RCC 7860 (cell line): ENCODE results near the gene DSCAM.
A peak's percentile ranks its signal among the peaks of the same experiment; 100 is the strongest.
"Not testable (repeated sequence)": the region's sequence is repeated elsewhere in the genome, so short reads cannot be mapped to it uniquely, and the experiment has no call there.

ENCODE experiments used
- DNase-seq: peaks from one replicate; pipeline ENCODE4 v3.0.0-alpha.2; 2015; ENCODE audit warnings: low spot score
- FAIRE-seq: peaks from 2 replicates; lab custom pipeline; 2012; peaks lifted over from hg19 to GRCh38; lab: Jason Lieb, UNC

The DSCAM gene

DNA sequence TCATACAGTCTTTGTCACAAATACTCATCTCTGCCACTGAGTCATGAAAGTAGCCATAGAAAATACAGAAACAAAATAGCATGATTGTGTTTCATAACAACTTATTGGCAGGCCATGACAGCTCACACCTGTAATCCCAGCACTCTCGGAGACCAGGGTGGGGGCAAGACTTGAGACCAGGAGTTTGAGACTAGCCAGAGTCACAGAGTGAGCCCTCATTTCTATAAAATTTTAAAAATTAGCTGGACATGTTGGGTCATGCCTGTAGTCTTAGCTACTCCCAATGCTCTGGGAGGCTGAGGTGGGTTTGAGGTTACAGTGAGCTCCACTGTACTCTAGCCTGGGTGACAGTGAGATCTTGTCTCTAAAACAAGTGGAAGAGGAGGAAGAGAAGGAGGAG lies 568.6 kb downstream of the DSCAM start:
- no peak for DNase-seq
- no peak for FAIRE-seq

DNA sequence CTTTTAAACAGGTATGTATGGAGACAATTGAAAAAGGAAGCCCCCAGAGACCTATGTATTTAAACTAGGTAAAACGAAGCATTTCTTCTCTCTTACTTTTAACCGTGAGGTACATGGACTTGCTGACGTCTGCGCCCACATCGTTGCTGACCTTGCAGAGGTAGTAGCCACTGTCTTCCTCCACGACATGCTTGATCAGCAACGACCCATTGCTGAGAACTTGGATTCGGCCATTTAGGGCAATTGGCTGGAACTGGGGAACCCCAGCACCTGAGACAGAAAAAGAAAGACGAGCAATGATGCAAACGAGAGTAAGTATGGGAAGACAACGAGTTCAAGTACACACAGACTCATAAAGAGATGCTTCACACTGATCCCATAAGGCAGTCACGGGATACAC lies 571.0 kb downstream of the DSCAM start:
- FAIRE-seq = no peak

DNA sequence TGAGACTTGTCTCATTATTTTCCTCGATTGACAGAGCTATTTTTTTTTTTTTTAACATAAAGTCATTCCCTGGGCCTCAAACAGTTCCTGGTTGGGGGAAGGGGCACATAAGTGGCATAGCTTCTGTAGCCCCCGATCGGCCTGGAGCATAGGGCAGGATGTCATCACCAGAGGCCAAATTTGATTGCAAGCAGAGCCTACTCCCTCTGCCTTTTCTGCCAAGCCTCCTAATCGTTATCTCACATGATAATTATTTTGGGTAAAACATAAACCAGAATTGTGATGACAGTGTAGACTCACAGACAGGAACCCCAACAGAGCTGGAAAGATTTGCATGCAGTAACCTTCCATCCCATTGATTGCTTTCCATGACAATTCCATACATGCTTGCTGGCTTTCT lies 574.9 kb downstream of the DSCAM start:
- FAIRE-seq (no peak), DNase-seq (no peak)

More for the DNA sequence above, 571.0 kb downstream of the DSCAM start:
- no peak for DNase-seq

DNA sequence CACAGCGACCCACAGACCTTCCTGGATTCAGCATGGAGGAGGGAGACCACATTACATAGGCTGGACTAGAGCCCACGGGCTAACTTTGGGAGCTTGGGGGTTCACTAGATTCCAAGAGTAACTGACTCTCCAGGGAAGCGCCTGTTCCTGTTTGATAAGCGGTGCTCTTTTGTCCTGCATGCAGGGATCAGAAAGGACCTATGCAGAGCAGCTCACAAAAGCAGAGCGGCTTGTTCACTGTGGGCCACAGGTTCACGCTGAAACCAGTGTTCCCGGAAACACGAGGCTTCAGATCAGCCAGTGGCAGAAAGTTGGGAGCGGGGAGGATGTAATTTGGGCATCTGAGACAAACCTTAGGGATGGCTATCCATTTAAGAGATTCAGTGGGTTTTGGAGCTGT lies 575.8 kb downstream of the DSCAM start:
- no peak for FAIRE-seq
- DNase-seq = no peak

- FAIRE-seq (no peak), DNase-seq (no peak)
Observed at GRCh38 chr21:40270047-40270446, 576.9 kb downstream of the DSCAM start.

DNA sequence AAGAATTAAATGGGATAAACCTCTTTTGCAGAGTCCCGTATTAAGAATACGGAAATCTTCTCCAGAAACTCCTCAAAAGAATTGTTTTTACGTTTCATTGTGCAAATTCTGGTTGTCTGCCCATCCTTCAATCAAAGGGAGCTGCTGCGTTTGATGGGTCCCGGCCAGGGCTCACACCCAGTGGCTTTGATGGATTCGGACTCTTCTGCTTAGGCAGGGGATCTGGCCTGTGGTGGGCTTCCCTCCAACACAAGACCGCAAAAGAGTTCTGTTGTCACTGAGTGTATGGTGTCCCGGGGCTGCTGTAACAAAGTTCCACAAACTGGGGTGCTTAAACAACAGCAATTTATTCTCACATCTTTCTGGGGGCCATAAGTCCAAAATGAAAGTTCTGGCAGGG lies 577.7 kb downstream of the DSCAM start:
- DNase-seq = no peak
- no peak for FAIRE-seq

GRCh38 chr21:40258456-40258855 lies 588.5 kb downstream of the DSCAM start:
- FAIRE-seq, DNase-seq: not testable (repeated sequence)

- no peak for DNase-seq
- no peak for FAIRE-seq
Observed at GRCh38 chr21:40257342-40257741, 589.6 kb downstream of the DSCAM start.

DNA sequence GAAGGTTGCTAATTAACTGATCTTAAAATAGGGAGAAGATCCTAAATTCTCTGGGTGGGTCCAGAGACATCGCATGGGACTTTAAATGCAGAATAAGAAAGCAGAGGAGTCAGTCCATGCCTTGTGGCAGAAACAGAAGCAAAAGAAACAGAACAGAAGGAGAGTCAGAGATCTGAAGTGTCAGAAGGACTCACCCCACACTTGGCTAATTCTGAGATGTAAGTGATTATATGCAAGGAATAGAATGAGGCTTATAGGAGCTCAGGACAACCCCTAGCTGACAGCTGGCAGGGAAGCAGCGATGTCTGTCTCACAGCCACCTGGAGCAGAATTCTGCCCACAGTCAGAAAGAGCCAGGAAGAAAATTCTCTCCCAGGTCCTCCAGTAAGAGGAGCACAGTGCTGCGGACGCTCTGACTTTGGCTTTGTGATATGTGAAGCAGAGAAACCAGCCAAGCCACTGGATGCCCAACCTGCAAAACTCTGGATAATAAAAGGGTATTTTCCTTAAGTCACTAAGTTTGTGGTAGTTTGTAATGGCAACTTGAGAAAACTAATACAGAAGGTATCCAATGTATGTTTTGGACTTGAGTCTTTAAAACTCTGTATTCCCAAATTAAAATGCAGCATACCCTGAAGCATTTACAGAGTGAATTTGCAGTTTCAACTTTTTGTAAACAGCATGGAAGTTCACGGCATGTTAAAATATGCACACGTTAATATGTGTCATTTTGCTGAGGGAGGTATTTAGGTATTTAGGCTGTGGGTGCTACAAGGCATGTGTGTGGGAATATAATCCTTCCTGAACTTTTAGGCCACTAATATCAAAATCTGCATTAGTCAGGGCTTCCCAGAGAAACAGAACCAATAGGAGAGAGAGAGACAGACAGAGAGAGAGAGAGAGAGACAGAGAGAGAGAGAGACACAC lies 591.2 kb downstream of the DSCAM start:
- DNase-seq (no peak), FAIRE-seq (no peak)

DNA sequence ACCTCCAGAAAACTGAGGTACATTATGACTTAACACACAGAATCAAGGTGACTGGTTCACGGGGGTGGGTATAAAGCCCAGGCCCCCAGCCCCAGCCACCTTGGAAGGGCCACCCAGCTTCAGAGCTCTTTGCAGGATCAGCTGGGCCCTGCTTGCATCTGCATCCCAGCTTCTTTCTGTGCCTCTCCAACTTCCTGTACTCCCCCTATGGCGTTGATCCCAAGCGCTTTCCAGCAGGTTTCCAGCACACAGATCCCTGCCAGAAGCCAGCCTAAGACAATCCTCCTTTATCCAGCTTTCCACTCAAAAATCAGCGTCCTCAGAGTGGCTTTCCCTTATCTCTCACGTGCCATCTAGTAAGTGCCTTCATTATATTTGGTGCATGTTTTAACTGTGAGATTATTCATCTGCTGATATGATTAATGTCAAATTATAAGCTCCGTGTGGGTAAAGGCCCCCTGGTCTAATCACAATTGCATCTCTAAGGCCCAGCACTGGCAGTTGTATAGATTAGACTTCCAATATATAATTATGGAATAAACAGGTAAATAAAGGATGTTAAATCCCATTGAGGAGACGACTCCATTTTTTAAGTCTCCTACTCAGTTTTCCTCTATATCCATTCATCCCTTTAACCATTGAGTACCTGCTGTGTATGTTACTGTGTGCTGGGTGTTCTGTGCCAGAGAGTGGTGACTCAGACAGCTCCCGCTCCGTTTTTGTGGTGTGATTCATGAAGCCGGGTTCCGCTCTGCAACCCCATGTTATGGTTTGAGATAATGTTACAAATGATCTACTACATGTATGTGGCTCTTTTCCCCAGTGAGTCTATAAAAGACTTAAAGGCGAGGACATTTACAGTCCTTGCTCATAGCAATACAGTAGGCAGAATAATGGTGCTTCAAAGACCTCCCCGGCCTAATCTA lies 592.2 kb downstream of the DSCAM start:
- peak; percentile 22 for DNase-seq
- no peak for FAIRE-seq

DNA sequence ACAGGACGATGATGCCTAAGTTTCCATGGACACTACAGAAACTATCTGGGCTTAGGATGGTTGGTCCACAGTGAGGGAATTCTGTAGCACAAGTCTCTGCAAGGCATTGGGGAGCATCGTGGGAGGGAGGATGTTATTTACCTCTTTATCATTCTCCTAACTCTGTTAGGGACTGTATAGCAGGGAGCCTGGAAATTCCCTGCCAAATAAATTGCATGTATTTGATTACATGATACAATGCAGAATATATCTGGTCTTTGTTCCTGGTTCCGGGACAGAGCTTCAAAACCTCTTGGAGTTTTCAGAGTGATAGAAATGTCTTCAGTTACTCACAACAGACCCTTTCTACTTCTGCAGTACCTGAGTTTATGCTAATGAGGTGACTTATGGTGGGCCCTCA lies 593.8 kb downstream of the DSCAM start:
- no peak for FAIRE-seq
- no peak for DNase-seq

DNA sequence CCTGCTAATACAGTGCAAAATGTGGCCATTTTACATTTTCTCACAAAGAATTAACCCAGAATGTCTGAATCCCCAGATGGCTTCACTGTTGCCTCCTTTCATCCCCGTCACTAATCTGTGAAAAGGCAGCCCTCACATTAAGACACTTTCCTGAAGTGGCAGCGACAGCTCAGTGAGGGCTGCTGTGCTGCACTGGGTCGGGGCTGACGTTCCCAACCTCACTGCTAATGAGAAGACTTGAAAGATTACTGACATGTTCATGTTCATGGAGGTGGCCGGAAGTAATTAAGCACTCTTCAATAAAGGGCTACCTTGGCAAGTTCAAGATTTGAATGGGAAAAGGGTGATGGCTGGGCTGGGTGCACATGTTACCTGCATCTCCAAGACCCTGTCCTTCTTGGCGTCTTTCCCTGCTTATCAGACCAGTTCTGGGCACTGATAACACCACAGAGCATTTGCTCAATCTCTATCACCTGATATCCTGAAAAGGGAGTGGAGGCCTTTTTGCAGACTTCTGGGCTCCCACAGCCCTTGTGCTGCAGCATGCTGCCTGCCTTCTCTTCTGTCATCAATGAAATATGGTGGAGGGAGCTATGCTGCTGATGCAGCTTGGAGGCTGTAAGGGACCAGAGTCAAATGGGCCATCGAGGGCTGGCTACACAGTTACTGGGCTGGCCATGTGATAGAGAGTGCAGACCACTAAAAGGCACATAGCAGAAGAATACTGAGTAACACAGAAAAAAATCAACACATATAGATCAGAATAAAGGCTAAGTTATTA lies 596.3 kb downstream of the DSCAM start:
- DNase-seq = no peak
- FAIRE-seq = no peak

DNA sequence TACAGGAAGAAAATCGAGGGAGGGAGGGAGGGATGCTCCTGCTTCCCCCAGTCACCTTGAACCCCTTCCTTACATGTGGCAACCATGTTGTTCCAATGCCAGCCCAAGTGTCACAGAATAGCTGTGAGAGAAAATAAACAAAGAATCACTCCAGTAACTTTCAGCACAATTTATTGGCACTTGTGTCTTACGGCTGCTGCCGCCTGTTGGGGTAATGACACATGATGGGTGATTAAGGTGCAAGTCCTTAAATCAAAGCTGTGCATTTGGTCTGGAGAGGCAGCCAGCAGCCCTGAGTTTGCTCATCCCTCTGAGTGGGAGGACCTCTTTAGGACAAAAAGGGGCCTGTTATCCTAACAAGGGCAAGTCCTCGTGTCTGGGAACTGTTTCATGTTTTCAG lies 602.0 kb downstream of the DSCAM start:
- no peak for FAIRE-seq
- no peak for DNase-seq

- DNase-seq (no peak), FAIRE-seq (no peak)
Observed at GRCh38 chr21:40243685-40244084, 603.3 kb downstream of the DSCAM start.

DNA sequence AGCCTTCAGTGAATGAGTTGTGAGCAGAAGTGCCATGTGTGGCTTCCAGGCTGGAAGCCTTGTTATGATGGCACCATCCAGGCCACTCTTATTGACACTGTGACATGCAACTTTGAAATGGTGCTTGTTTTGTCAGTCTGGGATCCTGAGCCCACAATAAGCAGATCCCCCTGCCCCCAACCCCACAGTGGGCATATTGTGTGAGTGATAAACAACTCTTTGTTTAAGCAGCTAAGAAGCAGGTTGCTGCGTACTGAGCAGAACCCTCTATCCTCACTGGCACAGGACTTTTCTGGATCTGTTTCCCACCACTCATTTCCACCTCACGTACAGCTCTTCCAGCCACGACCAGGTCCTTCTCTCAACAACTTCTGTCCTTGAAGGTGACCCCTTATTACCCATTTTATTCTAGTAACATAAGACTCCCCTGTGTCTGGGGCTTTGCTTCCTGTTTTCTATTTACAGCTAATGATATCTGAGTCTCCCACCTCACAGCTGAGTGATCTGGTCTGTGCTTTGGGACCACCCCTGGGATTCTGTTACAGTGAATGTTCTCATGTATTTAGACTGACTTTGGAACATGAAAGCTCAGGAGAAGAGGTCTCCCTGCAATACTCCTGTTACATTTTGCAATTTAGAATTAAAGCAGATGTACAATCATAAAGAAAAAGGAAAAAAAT lies 604.2 kb downstream of the DSCAM start:
- no peak for FAIRE-seq
- no peak for DNase-seq

GRCh38 chr21:40235528-40235927 lies 611.4 kb downstream of the DSCAM start:
- DNase-seq (no peak), FAIRE-seq (no peak)

DNA sequence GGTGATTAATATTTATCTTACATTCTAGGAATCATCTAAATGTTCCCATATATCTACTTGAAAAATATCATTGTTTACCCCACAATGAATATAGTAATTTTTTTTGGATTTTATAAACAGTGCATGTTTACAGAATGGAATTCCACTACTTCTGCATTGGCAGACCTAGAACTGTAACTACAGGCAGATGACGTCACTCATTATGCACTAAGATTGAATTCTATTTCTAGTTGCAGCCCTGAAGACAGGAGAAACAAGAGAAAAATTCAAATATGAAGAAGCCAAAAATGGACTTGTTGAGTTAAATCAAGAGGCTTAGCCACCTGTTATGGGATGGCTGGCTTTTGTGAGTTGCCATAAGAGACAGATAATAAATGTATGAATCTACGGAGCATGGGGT lies 615.0 kb downstream of the DSCAM start:
- DNase-seq (no peak), FAIRE-seq (no peak)

GRCh38 chr21:40227096-40227495 lies 619.9 kb downstream of the DSCAM start:
- FAIRE-seq (no peak), DNase-seq (no peak)

- DNase-seq (no peak), FAIRE-seq (no peak)
Observed at GRCh38 chr21:40215941-40216340, 631.0 kb downstream of the DSCAM start.

- DNase-seq (no peak), FAIRE-seq (no peak)
Observed at GRCh38 chr21:40210251-40210650, 636.7 kb downstream of the DSCAM start.
